H1 (cell line): ENCODE results near the gene TPPP3. TPM values are rescaled to one million over a fixed set of nuclear protein-coding genes. Genes with fewer than 3 reads are reported as not detected.

Experiments
- CTCF ChIA-PET: fragments of 300-600 bp; sonication (Branson Sonifier 250); formaldehyde crosslinking; loops from one replicate; lab custom pipeline; 2021; ENCODE audit not compliant: partially characterized antibody; lab: Charles Lee
- POLR2A ChIA-PET: fragments of 300-600 bp; sonication (Branson Sonifier 250); formaldehyde crosslinking; loops from one replicate; lab custom pipeline; 2021; ENCODE audit warnings: inconsistent platforms; ENCODE audit not compliant: partially characterized antibody; lab: Charles Lee
- DNase-seq, 2 experiments: peaks; one replicate each; pipeline versions ENCODE4 v3.0.0 to v3.0.0-alpha.2; 2010 to 2022; ENCODE audit warnings: low spot score in 2 of 2, low read depth in 1 of 2, mixed read lengths in 1 of 2
- FAIRE-seq: peaks from 2 replicates; lab custom pipeline; 2011; peaks lifted over from hg19 to GRCh38; lab: Jason Lieb, UNC
- H2AFZ ChIP-seq: 2 replicates; pipeline ENCODE4 v1.8.1; 2012; ENCODE audit warnings: low read length, inconsistent platforms
- H2AK5ac ChIP-seq: 2 replicates; pipeline ENCODE4 v1.6.1; 2013; ENCODE audit warnings: low read depth, low read length
- H2BK120ac ChIP-seq: replicated peaks from 2 replicates; pipeline ENCODE3; 2013; ENCODE audit warnings: low read depth, low read length, inconsistent platforms
- H2BK12ac ChIP-seq: 2 replicates; pipeline ENCODE4 v1.6.1; 2013; ENCODE audit warnings: low read depth, low read length
- H2BK15ac ChIP-seq: 2 replicates; pipeline ENCODE4 v1.6.1; 2013; ENCODE audit warnings: low read length
- H2BK20ac ChIP-seq: 2 replicates; pipeline ENCODE4 v1.6.1; 2013; ENCODE audit warnings: low read length
- H2BK5ac ChIP-seq: 2 replicates; pipeline ENCODE4 v1.6.1; 2013; ENCODE audit warnings: low read depth, low read length
- H3K14ac ChIP-seq: 2 replicates; pipeline ENCODE4 v1.6.1; 2013; ENCODE audit warnings: inconsistent platforms; ENCODE audit not compliant: insufficient read length
- H3K18ac ChIP-seq: 2 replicates; pipeline ENCODE4 v1.6.1; 2013; ENCODE audit warnings: low read length; ENCODE audit errors: extremely low read depth
- H3K23ac ChIP-seq: 2 replicates; pipeline ENCODE4 v1.6.1; 2013; ENCODE audit warnings: inconsistent platforms; ENCODE audit not compliant: insufficient read length
- H3K23me2 ChIP-seq: 2 replicates; pipeline ENCODE4 v1.6.1; 2013; ENCODE audit warnings: low read depth, low read length
- H3K27ac ChIP-seq: 2 replicates; pipeline ENCODE4 v1.6.1; 2011; ENCODE audit warnings: low read depth, low read length, inconsistent platforms
- H3K27me3 ChIP-seq, 4 experiments: replicated peaks in 1 of 4; 1 replicate in 1 of 4; 2 replicates in 3 of 4; pipeline versions ENCODE4 v1.6.1 to v1.8.1; 2011 to 2013; ENCODE audit warnings: low read length in 3 of 4, mild to moderate bottlenecking in 3 of 4, inconsistent platforms in 2 of 4, mixed read lengths in 2 of 4, moderate library complexity in 1 of 4; ENCODE audit not compliant: control insufficient read depth in 3 of 4, insufficient read depth in 3 of 4; ENCODE audit errors: extremely low read depth in 1 of 4
- H3K36me3 ChIP-seq, 4 experiments: 2 replicates each; pipeline versions ENCODE4 v1.6.1 to v1.8.1; 2011 to 2013; ENCODE audit warnings: mild to moderate bottlenecking in 4 of 4, low read length in 3 of 4, moderate library complexity in 2 of 4, control low read depth in 1 of 4, inconsistent platforms in 1 of 4; ENCODE audit not compliant: insufficient read depth in 4 of 4, control insufficient read depth in 2 of 4
- H3K4ac ChIP-seq: replicated peaks from 2 replicates; pipeline ENCODE3; 2013; ENCODE audit warnings: low read length, low read depth, mixed read lengths, inconsistent platforms; ENCODE audit not compliant: insufficient read length
- H3K4me1 ChIP-seq, 4 experiments: replicated peaks in 1 of 4; 1 replicate in 1 of 4; 2 replicates in 3 of 4; pipeline versions ENCODE4 v1.6.1 to v1.8.1; 2011 to 2013; ENCODE audit warnings: low read length in 3 of 4, inconsistent platforms in 2 of 4, mixed read lengths in 1 of 4; ENCODE audit not compliant: insufficient read depth in 4 of 4, control insufficient read depth in 3 of 4
- H3K4me2 ChIP-seq, 2 experiments: 2 replicates each; pipeline versions ENCODE4 v1.6.1 to v1.8.1; 2011 to 2013; ENCODE audit warnings: low read depth in 2 of 2, low read length in 2 of 2, control low read depth in 1 of 2, inconsistent platforms in 1 of 2, mild to moderate bottlenecking in 1 of 2; ENCODE audit not compliant: insufficient read depth in 1 of 2
- H3K4me3 ChIP-seq, 4 experiments: fragments of 200-600, 300-600 bp in 1 of 4; sonication (generic), shearing (Covaris generic), sonication (Bioruptor Twin) in 1 of 4; 2 replicates each; pipeline versions ENCODE4 v1.5.1 to v1.8.1; 2011 to 2016; ENCODE audit warnings: low read length in 4 of 4, low read depth in 3 of 4, control low read depth in 2 of 4, inconsistent platforms in 2 of 4, mild to moderate bottlenecking in 2 of 4, mixed read lengths in 1 of 4, moderate library complexity in 1 of 4; ENCODE audit not compliant: insufficient read depth in 2 of 4; ENCODE audit errors: extremely low read depth in 1 of 4
- H3K56ac ChIP-seq: replicated peaks from 2 replicates; pipeline ENCODE3; 2013; ENCODE audit warnings: low read depth, mild to moderate bottlenecking, mixed read lengths, low read length, inconsistent platforms; ENCODE audit not compliant: insufficient read length
- H3K79me1 ChIP-seq: 2 replicates; pipeline ENCODE4 v1.6.1; 2013; ENCODE audit warnings: low read depth, low read length, control low read depth
- H3K79me2 ChIP-seq, 2 experiments: 2 replicates each; pipeline versions ENCODE4 v1.6.1 to v1.8.1; 2012 to 2013; ENCODE audit warnings: low read length in 2 of 2, mild to moderate bottlenecking in 2 of 2, inconsistent platforms in 1 of 2; ENCODE audit not compliant: insufficient read depth in 2 of 2, control insufficient read depth in 1 of 2
- H3K9ac ChIP-seq, 4 experiments: replicated peaks in 1 of 4; 1 replicate in 1 of 4; 2 replicates in 3 of 4; pipeline versions ENCODE4 v1.6.1 to v1.8.1; 2011 to 2013; ENCODE audit warnings: low read depth in 3 of 4, low read length in 3 of 4, control low read depth in 2 of 4, mild to moderate bottlenecking in 2 of 4, moderate library complexity in 2 of 4, inconsistent platforms in 1 of 4; ENCODE audit errors: extremely low read depth in 1 of 4
- H3K9me3 ChIP-seq, 2 experiments: 2 replicates each; pipeline versions ENCODE4 v1.6.1 to v1.8.1; 2012 to 2013; ENCODE audit warnings: mild to moderate bottlenecking in 2 of 2, moderate library complexity in 2 of 2, control low read depth in 1 of 2, inconsistent platforms in 1 of 2, low read depth in 1 of 2, low read length in 1 of 2, mixed read lengths in 1 of 2; ENCODE audit not compliant: insufficient read depth in 2 of 2
- H4K20me1 ChIP-seq, 2 experiments: replicated peaks in 1 of 2; 2 replicates each; pipeline versions ENCODE3 to v1.8.1; 2011 to 2013; ENCODE audit warnings: inconsistent platforms in 2 of 2, low read length in 2 of 2, mild to moderate bottlenecking in 1 of 2; ENCODE audit not compliant: insufficient read depth in 2 of 2, control insufficient read depth in 1 of 2
- H4K5ac ChIP-seq: 2 replicates; pipeline ENCODE4 v1.6.1; 2013; ENCODE audit warnings: low read length, low read depth, mixed read lengths, inconsistent platforms; ENCODE audit not compliant: insufficient read length
- H4K8ac ChIP-seq: 2 replicates; pipeline ENCODE4 v1.8.0; 2013; ENCODE audit warnings: mild to moderate bottlenecking, moderate library complexity, low read length, inconsistent platforms; ENCODE audit not compliant: insufficient read depth; ENCODE audit errors: extremely low read depth
- H4K91ac ChIP-seq: replicated peaks from 2 replicates; pipeline ENCODE3; 2013; ENCODE audit warnings: low read length, mixed read lengths, inconsistent platforms; ENCODE audit not compliant: insufficient read length
- BCL11A ChIP-seq, 2 experiments: IDR thresholded peaks; one replicate each; pipeline ENCODE4 v1.6.1; 2011; ENCODE audit warnings: low read depth in 2 of 2, low read length in 2 of 2, mild to moderate bottlenecking in 2 of 2
- MAFK ChIP-seq: IDR thresholded peaks from 2 replicates; pipeline ENCODE4 v1.6.1; 2012; ENCODE audit warnings: low read depth, mild to moderate bottlenecking, improper control_type of control experiment, low read length
- MAX ChIP-seq: IDR thresholded peaks from 2 replicates; pipeline ENCODE4 v1.6.1; 2012; ENCODE audit warnings: inconsistent platforms
- RAD21 ChIP-seq, 2 experiments: IDR thresholded peaks in 1 of 2; conservative IDR thresholded peaks in 1 of 2; 2 replicates each; pipeline ENCODE4 v1.6.1; 2011; ENCODE audit warnings: low read depth in 2 of 2, low read length in 2 of 2, improper control_type of control experiment in 1 of 2, inconsistent platforms in 1 of 2, mild to moderate bottlenecking in 1 of 2, moderate library complexity in 1 of 2
- SP4 ChIP-seq: IDR thresholded peaks from 2 replicates; pipeline ENCODE4 v1.6.1; 2012; ENCODE audit warnings: low read length, inconsistent platforms
- SRF ChIP-seq: IDR thresholded peaks from 2 replicates; pipeline ENCODE4 v1.6.1; 2011; ENCODE audit warnings: mild to moderate bottlenecking, low read depth, low read length, moderate library complexity
- WGBS, 2 experiments: shearing (Covaris generic) in 1 of 2; methylation state at CpG; one replicate each; pipeline versions ENCODE4 v1.1.6 to v1.1.7; 2013 to 2015; ENCODE audit warnings: low lambda C conversion rate in 2 of 2, mixed read lengths in 2 of 2, inconsistent platforms in 1 of 2, low coverage in 1 of 2, missing lambda C conversion rate in 1 of 2; ENCODE audit not compliant: insufficient replicate concordance in 2 of 2, insufficient coverage in 1 of 2, insufficient read length in 1 of 2; ENCODE audit errors: extremely low coverage in 1 of 2, missing lambda C conversion rate in 1 of 2; 5-methylcytosine and 5-hydroxymethylcytosine counted together
- polyA plus RNA-seq, 7 experiments: library from polyadenylated mRNA; depleted of rRNA in 3 of 7; stranded (reverse) in 5 of 7; unstranded in 2 of 7; fragments of >200 nt in 5 of 7; fragments of 200-250 nt in 2 of 7; gene quantifications; 1 replicate in 5 of 7; 2 replicates in 1 of 7; 4 replicates in 1 of 7; pipeline versions ENCODE4 v1.2.1 to v1.2.3, GENCODE V29; 2011 to 2013; ENCODE audit warnings: missing spikeins in 2 of 7, mixed read lengths in 2 of 7
- total RNA-seq: library from RNA; stranded (reverse); fragmentation: NEBNext Ultra II Directional; extraction: Animal tissue kit (Norgen Biotek cat#: 25700); gene quantifications from 2 replicates; pipeline ENCODE4 v1.2.1, GENCODE V29; 2021

TPPP3 gene
- total and polyA plus RNA-seq, 2 of the 8 experiments (the other 6 are each of a cell fraction or from before 2014, with no cell fraction given), result 0.77 to 1.0 TPM

- Histone ChIP-seq H3K4me1 (no peaks in the 10 kb centered on the region), H2BK12ac (no peak overlapping the region), H3K36me3 (no peaks in the 10 kb centered on the region), H2AK5ac (no peak overlapping the region), H2BK120ac (no peak overlapping the region), H3K23ac (no peak overlapping the region), H3K27me3 (0 out of 7 replicates have a peak, but pooled peaks cover 0 to 3% (median 0%) of the 10 kb centered on the region in 4 experiments), H4K8ac (no peak overlapping the region), H4K91ac (no peak overlapping the region), H2AFZ (no peak overlapping the region), H2BK5ac (no peak overlapping the region), H3K4me3 (no peak overlapping the region), H4K20me1 (no peaks in the 10 kb centered on the region), H3K18ac (no peak overlapping the region), H3K27ac (no peak overlapping the region), H3K4ac (no peak overlapping the region), H3K14ac (no peak overlapping the region), H3K9ac (no peak overlapping the region), H3K23me2 (peaks cover 2% of the 10 kb centered on the region; the same call in 1 of the 2 replicates), H3K4me2 (no peak overlapping the region), H4K5ac (no peak overlapping the region), H3K9me3 (no peaks in the 10 kb centered on the region), H3K56ac (no peak overlapping the region), H3K79me1 (no peaks in the 10 kb centered on the region), H2BK15ac (no peak overlapping the region), H3K79me2 (no peaks in the 10 kb centered on the region), H2BK20ac (no peak overlapping the region)
- WGBS, 2 experiments, result 88% methylated on average over 3 of the region's 3 CpGs; no CpG with 5 or more reads in 1 of the 2 experiments
- DNase-seq (no peak), FAIRE-seq (no peak)
- CTCF ChIA-PET, result interaction anchor here (0.6 to 2.0 kb wide), 4 partner anchors 11 to 43 kb away, joined by 3 to 7 read pairs (median 4); partner anchors contain the start of genes KCTD19 and LRRC36
- POLR2A ChIA-PET, result no interaction called here
- TF ChIP-seq RAD21 (IDR thresholded peaks at IDR 0.05 in 1 of 2, conservative IDR thresholded peaks at IDR 0.05 in 1 of 2; ENCODE audit: low read depth in 2 of 2, low read length in 2 of 2), result no peak
- no peak for TF ChIP-seq SP4
- TF ChIP-seq SRF, result no peak
- TF ChIP-seq BCL11A (IDR thresholded peaks at IDR 0.05; ENCODE audit: low read depth in 2 of 2, low read length in 2 of 2), result no peak
- TF ChIP-seq MAFK, result no peak
- TF ChIP-seq MAX, result no peak
These were observed 36.9 kb downstream of the TPPP3 start for GRCh38 chr16:67356396-67356795.
